Activated CD8-positive, alpha-beta T cell treated with anti-CD3 and anti-CD28 coated beads for 36 hours (primary cell): ENCODE measurements around the gene ITGB6. TPM values are rescaled to one million over a fixed set of nuclear protein-coding genes. Genes with fewer than 3 reads are reported as not detected.

ENCODE experiments used
- ATAC-seq: fragments of 200-7000 bp; cut with Tn5 transposase; one replicate; pipeline ENCODE4 v1.10.0; 2021; ENCODE audit warnings: mild to moderate bottlenecking, moderate library complexity
- CTCF ChIA-PET: fragments of 350-600 bp; sonication (Branson Sonifier 250); formaldehyde crosslinking; loops from one replicate; lab custom pipeline; 2021; ENCODE audit warnings: antibody characterized with exemption; lab: Charles Lee
- POLR2A ChIA-PET: fragments of 350-600 bp; sonication (Branson Sonifier 250); formaldehyde crosslinking; loops from one replicate; lab custom pipeline; 2021; ENCODE audit warnings: antibody characterized with exemption; lab: Charles Lee
- DNase-seq: peaks from one replicate; pipeline ENCODE4 v3.0.0-alpha.2; 2020
- H3K27ac Mint-ChIP-seq: one replicate; pipeline ENCODE4 v1.8.0; 2021; ENCODE audit warnings: mild to moderate bottlenecking, mixed read lengths
- H3K27me3 Mint-ChIP-seq: one replicate; pipeline ENCODE4 v1.8.0; 2021; ENCODE audit warnings: mixed read lengths
- H3K36me3 Mint-ChIP-seq: one replicate; pipeline ENCODE4 v1.8.0; 2021; ENCODE audit warnings: low read depth, mixed read lengths
- H3K4me1 Mint-ChIP-seq: one replicate; pipeline ENCODE4 v1.8.0; 2021; ENCODE audit warnings: low read depth, mixed read lengths
- H3K4me3 Mint-ChIP-seq: one replicate; pipeline ENCODE4 v1.8.0; 2021; ENCODE audit warnings: mild to moderate bottlenecking, moderate library complexity, mixed read lengths
- H3K9me3 Mint-ChIP-seq: one replicate; pipeline ENCODE4 v1.8.0; 2021; ENCODE audit warnings: mixed read lengths
- intact Hi-C: fragments of 100-400 bp; cut with micrococcal nuclease; formaldehyde crosslinking; loops from one replicate; pipeline ENCODE4 v1.10.0; 2022
- total RNA-seq, 2 experiments: library from RNA; stranded (reverse); gene quantifications; one replicate each; pipeline ENCODE4 v1.2.3, GENCODE V29; 2021
- TF ChIP-seq, protein P1 (sequence below): fragments of 200-600 bp; IDR thresholded peaks from one replicate; pipeline ENCODE4 v1.8.0; 2022; ENCODE audit warnings: antibody characterized with exemption, mild to moderate bottlenecking

The ITGB6 gene
- total RNA-seq, 2 experiments from 2014 or later, result not detected

GRCh38 chr2:160085662-160086061 is 114.4 kb downstream of the ITGB6 start:
- Mint-ChIP-seq H3K27me3 (peaks cover 2% of the 10 kb centered on the region), H3K27ac (no peak overlapping the region), H3K9me3 (peaks cover 52% of the 10 kb centered on the region), H3K36me3 (peaks cover 14% of the 10 kb centered on the region), H3K4me1 (no peaks in the 10 kb centered on the region), H3K4me3 (no peak overlapping the region)
- intact Hi-C loops, result no loop called here
- POLR2A ChIA-PET, result no interaction called here
- DNase-seq, result no peak
- CTCF ChIA-PET, result interaction anchor here (0.9 to 3.6 kb wide), 5 partner anchors 9 to 131 kb away, joined by 3 to 22 read pairs (median 6); no protein-coding TSS in a partner anchor
- no peak for ATAC-seq
- TF ChIP-seq, protein P1, sequence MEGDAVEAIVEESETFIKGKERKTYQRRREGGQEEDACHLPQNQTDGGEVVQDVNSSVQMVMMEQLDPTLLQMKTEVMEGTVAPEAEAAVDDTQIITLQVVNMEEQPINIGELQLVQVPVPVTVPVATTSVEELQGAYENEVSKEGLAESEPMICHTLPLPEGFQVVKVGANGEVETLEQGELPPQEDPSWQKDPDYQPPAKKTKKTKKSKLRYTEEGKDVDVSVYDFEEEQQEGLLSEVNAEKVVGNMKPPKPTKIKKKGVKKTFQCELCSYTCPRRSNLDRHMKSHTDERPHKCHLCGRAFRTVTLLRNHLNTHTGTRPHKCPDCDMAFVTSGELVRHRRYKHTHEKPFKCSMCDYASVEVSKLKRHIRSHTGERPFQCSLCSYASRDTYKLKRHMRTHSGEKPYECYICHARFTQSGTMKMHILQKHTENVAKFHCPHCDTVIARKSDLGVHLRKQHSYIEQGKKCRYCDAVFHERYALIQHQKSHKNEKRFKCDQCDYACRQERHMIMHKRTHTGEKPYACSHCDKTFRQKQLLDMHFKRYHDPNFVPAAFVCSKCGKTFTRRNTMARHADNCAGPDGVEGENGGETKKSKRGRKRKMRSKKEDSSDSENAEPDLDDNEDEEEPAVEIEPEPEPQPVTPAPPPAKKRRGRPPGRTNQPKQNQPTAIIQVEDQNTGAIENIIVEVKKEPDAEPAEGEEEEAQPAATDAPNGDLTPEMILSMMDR, result peak; percentile 43

GRCh38 chr2:160077912-160078810 is 121.9 kb downstream of the ITGB6 start:
- no peaks in the 10 kb centered on the region for H3K4me1 Mint-ChIP-seq
- DNase-seq (no peak), ATAC-seq (no peak)
- intact Hi-C loops, result no loop called here
- TF ChIP-seq, protein P1, result no peak
- H3K27me3 Mint-ChIP-seq, result peaks cover 2% of the 10 kb centered on the region
- no peak overlapping the region for H3K4me3 Mint-ChIP-seq
- CTCF ChIA-PET, result interaction anchor here (0.7 to 2.5 kb wide), 3 partner anchors 7 to 18 kb away, joined by 3 to 12 read pairs (median 3); no protein-coding TSS in a partner anchor
- H3K36me3 Mint-ChIP-seq, result no peaks in the 10 kb centered on the region
- no peak overlapping the region for H3K27ac Mint-ChIP-seq
- H3K9me3 Mint-ChIP-seq, result peaks cover 5% of the 10 kb centered on the region
- POLR2A ChIA-PET, result interaction anchor here (1.0 kb wide), 1 partner anchor 18 kb away, joined by 3 read pairs; no protein-coding TSS in a partner anchor

- DNase-seq, result no peak
- Mint-ChIP-seq H3K36me3 (no peaks in the 10 kb centered on the region), H3K4me3 (no peak overlapping the region), H3K4me1 (no peaks in the 10 kb centered on the region), H3K27me3 (no peaks in the 10 kb centered on the region), H3K27ac (no peak overlapping the region), H3K9me3 (no peaks in the 10 kb centered on the region)
- POLR2A ChIA-PET, result interaction anchor here (1.0 kb wide), 1 partner anchor 19 kb away, joined by 3 read pairs; no protein-coding TSS in a partner anchor
- CTCF ChIA-PET, result interaction anchor here (0.6 to 2.5 kb wide), 3 partner anchors 9 to 1192 kb away, joined by 3 to 12 read pairs (median 3); no protein-coding TSS in a partner anchor
- TF ChIP-seq, protein P1, result no peak
- peak; percentile 20 for ATAC-seq
- intact Hi-C loops, result no loop called here
Observed at GRCh38 chr2:160076914-160077313, 123.2 kb downstream of the ITGB6 start.

DNA sequence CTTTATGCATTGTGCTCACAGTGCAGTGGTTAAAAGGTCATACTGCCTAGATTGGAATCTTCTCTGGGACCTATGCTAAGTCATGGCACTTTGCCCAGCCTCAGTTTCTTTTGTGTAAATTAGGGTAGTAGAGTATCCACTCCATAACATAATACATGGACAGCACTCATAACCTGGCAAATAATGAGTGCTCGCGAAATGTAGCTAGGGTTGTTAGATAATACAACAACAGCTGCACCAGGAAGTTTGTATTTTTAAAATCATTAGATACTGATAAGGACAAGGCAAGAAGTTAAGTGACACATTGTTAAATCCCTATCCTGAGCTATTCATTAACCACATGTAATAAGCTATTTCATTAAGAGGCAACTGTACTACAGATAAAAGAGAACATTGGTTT is 123.8 kb downstream of the ITGB6 start:
- intact Hi-C loops, result no loop called here
- Mint-ChIP-seq H3K27me3 (no peaks in the 10 kb centered on the region), H3K27ac (no peak overlapping the region), H3K36me3 (no peaks in the 10 kb centered on the region), H3K9me3 (no peaks in the 10 kb centered on the region), H3K4me1 (no peaks in the 10 kb centered on the region), H3K4me3 (no peak overlapping the region)
- ATAC-seq (no peak), DNase-seq (no peak)
- TF ChIP-seq, protein P1, result no peak
- POLR2A ChIA-PET, result no interaction called here
- CTCF ChIA-PET, result interaction anchor here (1.4 to 2.5 kb wide), 2 partner anchors 9 to 13 kb away, joined by 3 to 12 read pairs; no protein-coding TSS in a partner anchor

- DNase-seq, result no peak
- TF ChIP-seq, protein P1, result no peak
- no peaks in the 10 kb centered on the region for H3K9me3 Mint-ChIP-seq
- intact Hi-C loops, result no loop called here
- ChIA-PET CTCF (interaction anchor here (1.7 kb wide), 1 partner anchor 11 kb away, joined by 6 read pairs; no protein-coding TSS in a partner anchor), POLR2A (no interaction called here)
- peaks cover 2% of the 10 kb centered on the region for H3K27me3 Mint-ChIP-seq
- H3K4me1 Mint-ChIP-seq, result no peaks in the 10 kb centered on the region
- H3K27ac Mint-ChIP-seq, result no peak overlapping the region
- ATAC-seq, result no peak
- no peak overlapping the region for H3K4me3 Mint-ChIP-seq
- no peaks in the 10 kb centered on the region for H3K36me3 Mint-ChIP-seq
Observed at GRCh38 chr2:160075171-160075570, 124.9 kb downstream of the ITGB6 start.
